Gastroesophageal sphincter (tissue), 4 donors: ENCODE measurements around the gene TNS3. TPM values are rescaled to one million over a fixed set of nuclear protein-coding genes. Genes with fewer than 3 reads are reported as not detected.

Source experiments
- ATAC-seq: fragments of 150-250 bp; one replicate; pipeline ENCODE4 v1.9.1; 2016; ENCODE audit warnings: mild to moderate bottlenecking, moderate library complexity
- H3K27ac ChIP-seq, 4 donors: fragments of 200-600 bp; sonication (generic) in 3 of 4; 1 replicate in 3 of 4; 2 replicates in 1 of 4; pipeline ENCODE4 v1.5.1; 2016 to 2019
- H3K27me3 ChIP-seq: fragments of 200-600 bp; sonication (generic); one replicate; pipeline ENCODE4 v1.5.1; 2019
- H3K36me3 ChIP-seq, 2 donors: fragments of 200-600 bp; sonication (generic); one replicate each; pipeline ENCODE4 v1.5.1; 2019; ENCODE audit warnings: control low read depth in 1 of 2
- H3K4me1 ChIP-seq, 3 donors: fragments of 200-600 bp; sonication (generic); 1 replicate in 2 of 3; 2 replicates in 1 of 3; pipeline ENCODE4 v1.5.1; 2016 to 2019; ENCODE audit warnings: control low read depth in 2 of 3
- H3K4me3 ChIP-seq, 2 donors: fragments of 200-600 bp; sonication (generic); one replicate each; pipeline ENCODE4 v1.5.1; 2019; ENCODE audit warnings: mild to moderate bottlenecking in 1 of 2, moderate library complexity in 1 of 2
- H3K9me3 ChIP-seq, 3 donors: fragments of 200-600 bp; sonication (generic); one replicate each; pipeline ENCODE4 v1.5.1; 2017 to 2019; ENCODE audit warnings: control low read depth in 2 of 3
- CTCF ChIP-seq, 4 experiments: fragments of 200-600 bp in 2 of 4; fragments of 450-650 bp in 2 of 4; sonication (generic) in 1 of 4; IDR thresholded peaks; one replicate each; pipeline ENCODE4 v1.5.1; 2017 to 2019; ENCODE audit warnings: antibody characterized with exemption in 4 of 4, mild to moderate bottlenecking in 2 of 4, moderate library complexity in 2 of 4
- EP300 ChIP-seq: sonication (generic); formaldehyde crosslinking; IDR thresholded peaks from one replicate; pipeline ENCODE4 v1.6.1; 2017; ENCODE audit warnings: antibody characterized with exemption, mild to moderate bottlenecking
- POLR2A ChIP-seq, 2 donors: fragments of 450-650 bp; IDR thresholded peaks; one replicate each; pipeline ENCODE4 v1.6.1; 2017; ENCODE audit warnings: antibody characterized with exemption in 2 of 2, mild to moderate bottlenecking in 2 of 2, moderate library complexity in 1 of 2
- POLR2AphosphoS5 ChIP-seq: sonication (generic); formaldehyde crosslinking; IDR thresholded peaks from one replicate; pipeline ENCODE4 v1.6.1; 2017; ENCODE audit warnings: antibody characterized with exemption
- WGBS, 2 donors: methylation state at CpG; one replicate each; pipeline ENCODE4 v1.1.5; 2018; ENCODE audit warnings: low coverage in 1 of 2; 5-methylcytosine and 5-hydroxymethylcytosine counted together
- total RNA-seq, 4 donors: library from RNA; depleted of rRNA; stranded (reverse); fragments of >200 nt; gene quantifications; one replicate each; pipeline ENCODE4 v1.1.0, GENCODE V29; 2016

Gene TNS3
- total RNA-seq, 4 donors from 2014 or later = 35.0 to 61.3 (median 45.1) TPM

- no peak overlapping the region for H3K4me3 ChIP-seq
- H3K4me1 ChIP-seq = peaks cover 14 to 43% (median 21%) of the 10 kb centered on the region in 3 donors
- H3K27me3 ChIP-seq = no peaks in the 10 kb centered on the region
- H3K9me3 ChIP-seq = no peaks in the 10 kb centered on the region
- TF ChIP-seq CTCF (IDR thresholded peaks at IDR 0.05) (no peak), POLR2A (IDR thresholded peaks at IDR 0.05) (no peak), POLR2AphosphoS5 (no peak), EP300 (no peak)
- no peak overlapping the region for H3K27ac ChIP-seq
- no peaks in the 10 kb centered on the region for H3K36me3 ChIP-seq
- ATAC-seq = no peak
These were observed 42.8 kb upstream of the TNS3 start for GRCh38 chr7:47624689-47625088.

- Histone ChIP-seq H3K36me3 (no peaks in the 10 kb centered on the region), H3K4me1 (peaks cover 14 to 43% (median 21%) of the 10 kb centered on the region in 3 donors), H3K27ac (peak overlapping the region; percentile 53 to 81 (median 74)), H3K27me3 (no peaks in the 10 kb centered on the region), H3K9me3 (no peaks in the 10 kb centered on the region), H3K4me3 (no peak overlapping the region)
- 8 to 20% methylated on average over 7 to 8 of the region's 11 CpGs for WGBS, 2 donors
- TF ChIP-seq CTCF (IDR thresholded peaks at IDR 0.05) (no peak), EP300 (no peak), POLR2A (IDR thresholded peaks at IDR 0.05) (no peak), POLR2AphosphoS5 (peak; percentile 83)
- peak; percentile 80 for ATAC-seq
These were observed 41.2 kb upstream of the TNS3 start for GRCh38 chr7:47622946-47623640.

- TF ChIP-seq POLR2A (IDR thresholded peaks at IDR 0.05) (no peak), POLR2AphosphoS5 (no peak), CTCF (IDR thresholded peaks at IDR 0.05) (no peak), EP300 (no peak)
- no peak for ATAC-seq
- Histone ChIP-seq H3K4me3 (no peak overlapping the region), H3K9me3 (no peaks in the 10 kb centered on the region), H3K27me3 (no peaks in the 10 kb centered on the region), H3K36me3 (no peaks in the 10 kb centered on the region), H3K4me1 (peaks cover 14 to 43% (median 21%) of the 10 kb centered on the region in 3 donors), H3K27ac (peak overlapping the region; percentile 53 to 81 (median 74))
These were observed 40.7 kb upstream of the TNS3 start for GRCh38 chr7:47622586-47622945.

GRCh38 chr7:47621979-47622561, 40.2 kb upstream of the TNS3 start:
- Histone ChIP-seq H3K27me3 (no peaks in the 10 kb centered on the region), H3K27ac (peak overlapping the region; percentile 53 to 81 (median 74)), H3K9me3 (no peaks in the 10 kb centered on the region), H3K4me3 (no peak overlapping the region), H3K4me1 (peaks cover 14 to 43% (median 21%) of the 10 kb centered on the region in 3 donors), H3K36me3 (no peaks in the 10 kb centered on the region)
- no peak for ATAC-seq
- WGBS, 2 donors = 77% methylated on average over 11 of the region's 14 CpGs; no CpG with 5 or more reads in 1 of the 2 donors
- no peak for TF ChIP-seq EP300
- no peak for TF ChIP-seq CTCF (IDR thresholded peaks at IDR 0.05)
- TF ChIP-seq POLR2AphosphoS5 = no peak
- no peak for TF ChIP-seq POLR2A (IDR thresholded peaks at IDR 0.05)

GRCh38 chr7:47621347-47621746, 39.4 kb upstream of the TNS3 start:
- TF ChIP-seq POLR2A (IDR thresholded peaks at IDR 0.05) = no peak
- Histone ChIP-seq H3K9me3 (no peaks in the 10 kb centered on the region), H3K27ac (peak overlapping the region in 3 of 4 donors; percentile 69 to 81 (median 80)), H3K27me3 (no peaks in the 10 kb centered on the region), H3K4me3 (no peak overlapping the region), H3K4me1 (peaks cover 14 to 43% (median 21%) of the 10 kb centered on the region in 3 donors), H3K36me3 (no peaks in the 10 kb centered on the region)
- no peak for ATAC-seq
- WGBS, 2 donors = 75 to 86% methylated on average over 3 to 8 of the region's 12 CpGs
